Activated T-helper 17 cell treated with anti-CD3 and anti-CD28 coated beads, Interleukin-2, amount 50 U/mL, for 72 hours (primary cell): Measurements from ENCODE around the gene HOXB9. TPM values are rescaled to one million over a fixed set of nuclear protein-coding genes. Genes with fewer than 3 reads are reported as not detected.
A peak's percentile ranks its signal among the peaks of the same experiment; 100 is the strongest.

ENCODE experiments used
- ATAC-seq: fragments of 150-1000 bp; cut with Tn5 transposase; replicated peaks from 2 replicates; pipeline ENCODE4 v1.10.0; 2021; ENCODE audit warnings: mild to moderate bottlenecking, moderate library complexity
- H3K27ac Mint-ChIP-seq: one replicate; pipeline ENCODE4 v1.8.0; 2022; ENCODE audit warnings: mixed read lengths
- H3K27me3 Mint-ChIP-seq: one replicate; pipeline ENCODE4 v1.8.0; 2022; ENCODE audit warnings: mixed read lengths
- H3K36me3 Mint-ChIP-seq: one replicate; pipeline ENCODE4 v1.8.0; 2022; ENCODE audit warnings: low read depth, mild to moderate bottlenecking, mixed read lengths
- H3K4me1 Mint-ChIP-seq: one replicate; pipeline ENCODE4 v1.8.0; 2022; ENCODE audit warnings: mixed read lengths
- H3K4me3 Mint-ChIP-seq: one replicate; pipeline ENCODE4 v1.8.0; 2022; ENCODE audit warnings: mild to moderate bottlenecking, mixed read lengths
- H3K9me3 Mint-ChIP-seq: one replicate; pipeline ENCODE4 v1.8.0; 2022; ENCODE audit warnings: mixed read lengths
- total RNA-seq, 2 donors: library from RNA; stranded (reverse); gene quantifications; one replicate each; pipeline ENCODE4 v1.2.3, GENCODE V29; 2022

Gene HOXB9
- total RNA-seq, 2 donors from 2014 or later: 0.40 to 0.58 TPM

GRCh38 chr17:48622857-48623256, 3.3 kb downstream of the HOXB9 start:
- no peak for ATAC-seq
- H3K36me3 Mint-ChIP-seq: no peaks in the 10 kb centered on the region
- H3K4me3 Mint-ChIP-seq: no peak overlapping the region
- no peaks in the 10 kb centered on the region for H3K9me3 Mint-ChIP-seq
- H3K27ac Mint-ChIP-seq: no peak overlapping the region
- peaks cover 12% of the 10 kb centered on the region for H3K4me1 Mint-ChIP-seq
- peaks cover 74% of the 10 kb centered on the region for H3K27me3 Mint-ChIP-seq

- H3K27ac Mint-ChIP-seq: no peak overlapping the region
- H3K36me3 Mint-ChIP-seq: peaks cover 6% of the 10 kb centered on the region
- H3K27me3 Mint-ChIP-seq: peaks cover 72% of the 10 kb centered on the region
- H3K4me1 Mint-ChIP-seq: peaks cover 14% of the 10 kb centered on the region
- H3K4me3 Mint-ChIP-seq: no peak overlapping the region
- no peak for ATAC-seq
- no peaks in the 10 kb centered on the region for H3K9me3 Mint-ChIP-seq
Measured at GRCh38 chr17:48621410-48622392, 4.5 kb downstream of the HOXB9 start.

- Mint-ChIP-seq H3K27ac (no peak overlapping the region), H3K27me3 (peaks cover 76% of the 10 kb centered on the region), H3K36me3 (peaks cover 6% of the 10 kb centered on the region), H3K4me1 (peaks cover 9% of the 10 kb centered on the region), H3K9me3 (no peaks in the 10 kb centered on the region), H3K4me3 (no peak overlapping the region)
- no peak for ATAC-seq
Measured at GRCh38 chr17:48620461-48621139, 5.6 kb downstream of the HOXB9 start.

- Mint-ChIP-seq H3K36me3 (peaks cover 6% of the 10 kb centered on the region), H3K27me3 (peaks cover 79% of the 10 kb centered on the region), H3K27ac (no peak overlapping the region), H3K4me3 (no peak overlapping the region), H3K4me1 (peaks cover 12% of the 10 kb centered on the region), H3K9me3 (no peaks in the 10 kb centered on the region)
- ATAC-seq: no peak
Measured at GRCh38 chr17:48619826-48620449, 6.2 kb downstream of the HOXB9 start.

GRCh38 chr17:48618256-48618896, 7.8 kb downstream of the HOXB9 start:
- Mint-ChIP-seq H3K36me3 (peaks cover 16% of the 10 kb centered on the region), H3K4me1 (peaks cover 19% of the 10 kb centered on the region), H3K9me3 (no peaks in the 10 kb centered on the region), H3K27ac (no peak overlapping the region), H3K4me3 (peak overlapping the region; percentile 47), H3K27me3 (peaks cover 82% of the 10 kb centered on the region)
- ATAC-seq: peak; percentile 83

- Mint-ChIP-seq H3K36me3 (peaks cover 16% of the 10 kb centered on the region), H3K4me1 (peaks cover 25% of the 10 kb centered on the region), H3K9me3 (no peaks in the 10 kb centered on the region), H3K4me3 (peak overlapping the region; percentile 47), H3K27ac (no peak overlapping the region), H3K27me3 (peaks cover 82% of the 10 kb centered on the region)
- no peak for ATAC-seq
Measured at GRCh38 chr17:48617471-48618255, 8.5 kb downstream of the HOXB9 start.

- Mint-ChIP-seq H3K4me1 (peaks cover 30% of the 10 kb centered on the region), H3K4me3 (no peak overlapping the region), H3K9me3 (no peaks in the 10 kb centered on the region), H3K27ac (no peak overlapping the region), H3K27me3 (peaks cover 81% of the 10 kb centered on the region), H3K36me3 (peaks cover 16% of the 10 kb centered on the region)
- no peak for ATAC-seq
Measured at GRCh38 chr17:48616717-48617470, 9.3 kb downstream of the HOXB9 start.

GRCh38 chr17:48615963-48616716, 10.0 kb downstream of the HOXB9 start:
- Mint-ChIP-seq H3K27ac (no peak overlapping the region), H3K4me3 (no peak overlapping the region), H3K9me3 (no peaks in the 10 kb centered on the region), H3K27me3 (peaks cover 81% of the 10 kb centered on the region), H3K36me3 (peaks cover 17% of the 10 kb centered on the region), H3K4me1 (peaks cover 30% of the 10 kb centered on the region)
- no peak for ATAC-seq

GRCh38 chr17:48615047-48615962, 10.9 kb downstream of the HOXB9 start, which contains the start of gene HOXB8:
TSS of gene HOXB8 (minus strand) at chr17:48615292. CDS start at chr17:48614704, 588 bp downstream.
- no peak for ATAC-seq
- Mint-ChIP-seq H3K27me3 (peaks cover 77% of the 10 kb centered on the region), H3K4me3 (peak within 1 kb of the TSS; percentile 96), H3K9me3 (no peaks in the 10 kb centered on the region), H3K27ac (no peak within 1 kb of the TSS), H3K36me3 (peaks cover 22% of the 10 kb centered on the region), H3K4me1 (peaks cover 35% of the 10 kb centered on the region)

GRCh38 chr17:48613862-48614694, 12.1 kb downstream of the HOXB9 start:
- no peaks in the 10 kb centered on the region for H3K9me3 Mint-ChIP-seq
- peaks cover 22% of the 10 kb centered on the region for H3K36me3 Mint-ChIP-seq
- no peak overlapping the region for H3K27ac Mint-ChIP-seq
- peaks cover 35% of the 10 kb centered on the region for H3K4me1 Mint-ChIP-seq
- peak overlapping the region; percentile 96 for H3K4me3 Mint-ChIP-seq
- no peak for ATAC-seq
- H3K27me3 Mint-ChIP-seq: peaks cover 74% of the 10 kb centered on the region
